GM19193 (cell line): ENCODE data around the gene SUSD6.

Source experiments
- POLR2A ChIP-seq: IDR thresholded peaks from 4 replicates; pipeline ENCODE4 v1.6.1; 2011; ENCODE audit not compliant: insufficient read depth, insufficient read length; ENCODE audit errors: extremely low read depth

SUSD6 gene

DNA sequence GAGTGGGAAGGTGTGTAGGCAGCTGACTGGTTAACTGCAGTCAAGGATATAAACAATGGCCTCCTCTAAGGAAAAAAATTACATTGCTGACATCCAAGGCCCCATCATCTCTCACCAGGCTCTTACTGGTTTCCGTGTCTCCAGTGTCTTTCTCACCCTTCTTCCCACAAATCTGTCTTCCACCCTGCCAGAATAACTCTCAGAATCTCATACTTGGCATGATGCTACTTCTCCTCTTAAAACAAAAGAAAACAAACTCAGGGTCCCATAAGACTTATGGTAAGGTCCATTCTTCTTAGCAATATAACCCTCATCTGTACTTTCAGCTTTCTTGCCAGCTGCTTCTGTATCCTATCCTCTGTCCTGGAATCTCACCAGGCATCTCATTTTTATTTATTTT lies 68.9 kb downstream of the SUSD6 start:
- no peak for TF ChIP-seq POLR2A

DNA sequence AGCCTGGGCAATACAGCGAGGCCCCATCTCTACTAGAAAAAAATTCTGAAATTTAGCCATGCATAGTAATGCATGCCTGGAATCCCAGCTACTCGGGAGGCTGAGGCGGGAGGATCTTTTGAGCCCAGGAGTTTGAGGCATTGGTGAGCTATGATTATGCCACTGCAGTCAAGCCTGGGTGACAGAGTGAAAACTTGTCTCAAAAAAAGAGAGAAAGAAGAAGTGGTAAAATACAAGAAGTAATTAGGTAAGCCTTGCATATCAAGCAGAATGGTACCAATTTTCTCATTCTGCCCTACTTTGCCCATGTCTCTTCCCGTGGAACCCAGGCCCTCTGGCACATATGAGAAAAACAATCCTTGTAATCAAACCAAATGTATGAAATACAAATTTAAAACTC lies 70.7 kb downstream of the SUSD6 start:
- no peak for TF ChIP-seq POLR2A

GRCh38 chr14:69682621-69683263 lies 71.3 kb downstream of the SUSD6 start:
- TF ChIP-seq POLR2A = no peak

DNA sequence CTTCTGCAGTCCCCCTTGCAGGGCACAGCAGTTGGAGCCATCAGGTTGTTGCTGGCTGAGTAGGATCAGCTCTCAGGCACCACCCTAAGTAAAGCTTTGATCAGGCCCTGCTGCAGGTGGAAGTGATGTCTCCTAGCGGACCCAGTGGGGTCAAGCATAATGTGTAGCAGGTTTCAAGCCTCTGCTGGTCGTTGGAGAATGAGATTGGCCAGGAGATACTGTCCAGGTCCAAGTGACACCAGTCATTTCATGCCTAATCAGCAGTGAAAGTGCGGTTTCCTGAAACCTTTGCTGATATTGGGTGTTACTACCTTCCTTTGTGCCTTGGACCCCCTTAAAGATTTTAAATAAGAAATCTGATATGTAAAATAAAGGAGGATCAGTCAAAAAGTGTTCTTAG lies 72.6 kb downstream of the SUSD6 start:
- no peak for TF ChIP-seq POLR2A

- no peak for TF ChIP-seq POLR2A
Measured at GRCh38 chr14:69684461-69685217, 73.2 kb downstream of the SUSD6 start.

DNA sequence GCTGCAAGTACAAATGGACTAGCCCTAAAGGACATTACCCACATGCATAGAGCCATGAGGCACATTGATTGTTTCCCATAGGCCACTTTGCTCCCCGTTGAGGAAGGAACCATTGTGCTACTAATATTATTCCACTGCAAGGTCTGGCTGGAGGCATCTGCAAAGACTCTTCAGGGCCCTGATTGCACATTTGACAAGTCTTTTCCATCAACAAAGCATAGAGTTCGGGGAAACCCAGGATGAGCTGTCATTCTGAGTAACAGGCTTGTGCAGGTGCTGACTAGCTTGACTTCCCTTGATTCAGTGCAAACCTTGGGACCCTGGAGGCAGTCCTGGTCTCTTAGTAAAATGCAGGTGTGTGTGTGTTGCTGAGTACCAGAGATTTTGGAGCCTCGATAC lies 73.8 kb downstream of the SUSD6 start:
- TF ChIP-seq POLR2A = no peak

DNA sequence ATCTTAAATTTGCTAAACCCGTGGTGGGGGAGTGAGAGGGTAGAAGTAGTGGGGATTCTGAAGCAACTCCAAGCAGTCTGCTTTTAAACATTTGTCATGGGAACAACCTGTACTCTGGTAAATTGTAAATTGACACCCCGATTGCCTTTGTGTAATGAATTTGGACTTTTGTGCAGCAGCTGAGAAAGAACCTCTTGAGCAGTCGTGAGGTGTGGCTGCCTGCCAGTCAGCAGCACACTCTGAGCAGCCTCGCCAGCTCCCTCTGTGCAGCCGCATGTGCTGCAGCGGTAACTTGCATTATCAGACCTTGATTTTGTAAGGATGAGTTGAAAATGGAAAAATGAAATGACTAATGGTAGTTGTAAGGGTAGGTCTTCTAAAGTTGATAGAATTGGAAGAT lies 74.3 kb downstream of the SUSD6 start:
- no peak for TF ChIP-seq POLR2A

DNA sequence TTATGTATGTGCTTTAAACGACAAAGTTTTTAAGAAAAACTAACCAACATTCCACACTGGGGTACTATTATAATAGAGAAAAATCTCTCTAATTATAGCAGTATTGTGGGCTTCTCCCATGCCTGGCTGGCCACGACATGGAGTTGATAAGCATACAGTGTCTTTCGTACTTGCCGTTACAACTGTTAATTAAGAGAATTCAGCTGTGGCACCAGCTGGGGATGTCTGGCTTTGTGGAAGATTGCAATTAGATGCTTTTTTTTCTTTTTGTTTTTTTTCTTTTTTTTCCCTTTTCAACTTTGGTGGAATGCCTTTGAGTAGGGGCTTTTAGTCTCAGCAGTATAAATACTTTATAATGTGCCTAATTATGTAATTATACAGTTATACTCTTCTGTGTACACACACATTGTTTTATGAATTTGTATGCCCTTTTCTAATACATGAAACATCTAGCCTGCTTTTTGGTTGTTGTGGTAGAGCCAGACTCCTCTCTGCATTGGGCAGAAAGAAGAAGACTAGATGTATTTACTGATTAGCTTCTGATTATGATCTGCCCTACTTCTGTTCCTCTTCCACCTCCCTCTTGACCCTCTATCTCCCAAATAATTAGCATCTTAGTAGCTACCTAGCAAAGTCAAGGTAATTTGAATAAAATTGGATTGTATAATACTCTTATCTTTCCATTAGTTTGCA lies 76.4 kb downstream of the SUSD6 start:
- no peak for TF ChIP-seq POLR2A

DNA sequence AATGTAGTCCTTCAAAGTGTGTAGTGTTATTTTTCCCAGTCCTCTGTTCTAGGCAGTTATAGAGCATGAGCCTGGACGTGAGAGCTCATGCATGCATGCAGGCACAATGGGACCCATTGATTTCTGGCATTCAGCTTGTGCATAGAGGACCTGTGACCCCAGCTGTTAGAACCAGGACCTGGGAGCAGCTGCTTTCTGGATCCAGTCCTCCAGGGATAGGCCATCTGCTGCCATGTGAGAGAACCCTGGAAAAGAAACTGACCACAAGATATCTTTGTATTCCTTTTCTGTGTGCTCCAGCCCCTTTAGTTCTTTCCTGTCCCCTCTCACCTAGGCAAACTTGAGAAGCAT lies 76.9 kb downstream of the SUSD6 start:
- no peak for TF ChIP-seq POLR2A

- TF ChIP-seq POLR2A = no peak
Measured at GRCh38 chr14:69690042-69690441, 78.6 kb downstream of the SUSD6 start.

DNA sequence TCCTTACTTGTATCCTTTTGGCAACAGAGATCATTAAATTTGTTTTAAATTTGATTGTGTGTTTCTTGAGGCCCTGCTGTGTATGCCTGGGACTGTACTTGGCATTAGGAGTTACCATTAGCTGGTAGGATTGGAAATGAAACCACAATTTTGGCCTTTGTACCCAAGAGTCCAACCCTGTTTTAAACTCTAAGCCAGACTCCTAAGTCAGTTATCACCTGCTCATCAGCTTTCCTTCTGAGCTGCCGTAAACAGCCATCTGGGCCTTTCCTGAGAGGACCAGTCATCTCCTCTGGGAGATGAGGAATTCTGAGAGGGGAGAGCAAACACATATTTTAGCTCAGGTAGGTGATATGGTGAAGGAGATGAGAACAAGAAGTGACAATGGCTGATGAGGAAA lies 81.2 kb downstream of the SUSD6 start:
- TF ChIP-seq POLR2A = no peak

DNA sequence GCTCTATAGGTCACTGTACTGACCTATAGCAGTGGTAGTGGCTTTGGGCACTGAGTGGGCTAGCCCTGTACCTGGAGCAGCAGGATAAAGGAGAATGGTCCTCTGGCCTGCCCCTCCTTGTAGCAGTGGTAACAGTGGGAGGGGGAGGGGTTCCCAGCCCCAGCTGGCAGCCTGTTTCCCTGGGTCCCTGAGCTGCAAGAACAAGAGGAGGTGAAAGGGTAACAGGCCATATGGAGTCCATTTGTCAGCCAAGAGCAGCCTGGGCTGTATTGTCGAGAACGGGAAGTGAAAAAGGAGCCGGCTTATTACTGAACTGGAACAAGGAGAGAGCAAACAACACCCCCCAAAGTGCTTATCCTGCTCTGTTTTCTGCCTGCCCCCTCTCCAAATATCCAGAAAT lies 81.7 kb downstream of the SUSD6 start:
- no peak for TF ChIP-seq POLR2A

DNA sequence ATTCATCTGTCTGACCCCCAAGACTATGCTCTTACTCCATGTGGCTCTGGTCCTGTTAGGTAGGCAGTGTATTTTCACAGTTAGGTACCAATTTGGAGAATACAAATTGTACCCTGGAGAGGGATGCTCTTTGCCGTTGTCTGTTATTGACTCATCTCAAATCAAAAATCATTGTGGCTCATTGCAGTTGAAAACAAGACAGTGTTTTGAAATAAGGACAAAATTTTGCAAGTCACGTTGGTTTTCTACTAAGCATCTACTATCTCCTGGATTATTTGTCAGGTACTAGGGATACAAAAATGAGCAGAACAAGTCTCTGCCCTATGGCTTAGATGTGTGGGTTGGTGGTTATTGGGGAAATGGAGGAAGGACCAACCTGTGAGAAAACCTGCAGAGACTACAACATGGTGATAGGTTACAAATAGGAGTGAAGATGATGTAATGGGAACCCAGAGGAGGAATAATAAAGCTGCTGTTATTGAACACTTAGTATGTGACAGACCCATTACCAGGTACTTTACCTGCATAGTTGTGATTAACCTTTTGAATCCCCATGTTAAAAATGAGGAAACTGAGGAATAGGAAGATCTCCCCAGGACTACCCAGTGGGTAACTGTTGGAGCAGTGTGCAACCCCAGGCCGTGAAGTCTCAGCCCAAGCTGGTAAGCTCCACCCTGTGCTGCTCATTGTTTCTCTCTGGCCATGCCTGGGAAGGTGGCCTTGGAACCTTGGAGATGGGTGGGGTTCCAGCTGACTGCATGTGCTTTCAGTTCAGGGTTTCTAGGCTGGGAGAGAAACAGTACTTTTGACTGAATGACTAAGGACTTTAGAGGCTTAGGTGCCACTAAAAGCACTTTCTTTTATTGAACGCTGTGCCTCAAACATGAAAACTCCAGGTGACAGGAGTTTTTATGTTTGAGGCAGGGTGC lies 82.7 kb downstream of the SUSD6 start:
- TF ChIP-seq POLR2A = no peak

- no peak for TF ChIP-seq POLR2A
Measured at GRCh38 chr14:69694730-69695281, 83.4 kb downstream of the SUSD6 start.
